Activated CD4-positive, alpha-beta T cell treated with anti-CD3 and anti-CD28 coated beads, Interleukin-2, amount 10 ng/mL, durations not matched to agents 7 days and 5 days (primary cell): ENCODE data around the gene HACE1. TPM values are rescaled to one million over a fixed set of nuclear protein-coding genes. Genes with fewer than 3 reads are reported as not detected.

Source experiments
- CTCF ChIA-PET: fragments of 350-600 bp; sonication (Branson Sonifier 250); formaldehyde crosslinking; loops from one replicate; lab custom pipeline; 2021; ENCODE audit warnings: antibody characterized with exemption; lab: Charles Lee
- POLR2A ChIA-PET: fragments of 350-600 bp; sonication (Branson Sonifier 250); formaldehyde crosslinking; loops from one replicate; lab custom pipeline; 2021; ENCODE audit warnings: antibody characterized with exemption; lab: Charles Lee
- DNase-seq: peaks from one replicate; pipeline ENCODE4 v3.0.0-alpha.2; 2020
- H3K27ac Mint-ChIP-seq: one replicate; pipeline ENCODE4 v1.8.0; 2021; ENCODE audit warnings: mild to moderate bottlenecking, moderate library complexity, mixed read lengths
- H3K27me3 Mint-ChIP-seq: one replicate; pipeline ENCODE4 v1.8.0; 2021; ENCODE audit warnings: mixed read lengths
- H3K36me3 Mint-ChIP-seq: one replicate; pipeline ENCODE4 v1.8.0; 2021; ENCODE audit warnings: low read depth, mixed read lengths
- H3K4me1 Mint-ChIP-seq: one replicate; pipeline ENCODE4 v1.8.0; 2021; ENCODE audit warnings: mixed read lengths
- H3K4me3 Mint-ChIP-seq: one replicate; pipeline ENCODE4 v1.8.0; 2021; ENCODE audit warnings: mild to moderate bottlenecking, moderate library complexity, mixed read lengths
- H3K9me3 Mint-ChIP-seq: one replicate; pipeline ENCODE4 v1.8.0; 2021; ENCODE audit warnings: mixed read lengths
- total RNA-seq, 2 experiments: library from RNA; stranded (reverse); gene quantifications; one replicate each; pipeline ENCODE4 v1.2.3, GENCODE V29; 2021

HACE1 gene
- total RNA-seq, 2 experiments from 2014 or later, result 11.9 to 13.1 TPM

DNA sequence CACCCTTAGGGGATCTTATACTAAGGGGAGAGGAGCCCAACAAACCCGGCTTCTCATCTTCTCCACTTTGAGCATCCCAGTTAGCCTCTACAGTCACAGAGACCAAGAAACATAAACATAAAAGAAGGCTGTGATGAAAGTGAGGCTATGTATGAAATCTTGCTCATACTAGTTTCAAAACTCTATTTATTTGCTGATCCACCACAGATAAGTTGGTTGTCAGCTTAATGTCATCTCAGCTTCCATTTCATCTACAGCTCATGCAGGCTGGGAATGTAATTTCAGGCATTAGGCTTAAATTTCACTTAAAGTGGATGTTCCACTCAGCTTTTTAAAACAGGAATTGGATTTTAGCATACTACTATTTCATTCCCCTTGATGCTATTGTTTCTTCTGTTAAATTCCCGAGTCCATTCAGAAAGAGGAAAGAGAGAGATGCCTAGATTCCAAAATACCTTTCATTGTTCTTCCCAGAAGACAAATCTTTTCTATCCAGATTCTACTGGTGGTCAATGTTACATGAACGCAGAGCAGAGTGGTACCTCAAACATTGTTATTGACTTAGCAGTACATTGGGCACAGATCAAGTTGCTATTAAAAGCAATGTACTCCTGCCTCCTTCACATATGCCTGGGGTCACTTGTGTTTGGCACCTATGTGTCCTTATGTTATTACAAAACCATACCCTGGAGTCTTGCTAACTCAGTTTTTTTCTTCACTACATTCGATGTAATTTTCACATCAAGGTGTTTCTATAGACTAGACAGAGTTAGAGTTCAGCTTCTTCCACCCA lies 149.0 kb downstream of the HACE1 start:
- H3K9me3 Mint-ChIP-seq, result peaks cover 10% of the 10 kb centered on the region

DNA sequence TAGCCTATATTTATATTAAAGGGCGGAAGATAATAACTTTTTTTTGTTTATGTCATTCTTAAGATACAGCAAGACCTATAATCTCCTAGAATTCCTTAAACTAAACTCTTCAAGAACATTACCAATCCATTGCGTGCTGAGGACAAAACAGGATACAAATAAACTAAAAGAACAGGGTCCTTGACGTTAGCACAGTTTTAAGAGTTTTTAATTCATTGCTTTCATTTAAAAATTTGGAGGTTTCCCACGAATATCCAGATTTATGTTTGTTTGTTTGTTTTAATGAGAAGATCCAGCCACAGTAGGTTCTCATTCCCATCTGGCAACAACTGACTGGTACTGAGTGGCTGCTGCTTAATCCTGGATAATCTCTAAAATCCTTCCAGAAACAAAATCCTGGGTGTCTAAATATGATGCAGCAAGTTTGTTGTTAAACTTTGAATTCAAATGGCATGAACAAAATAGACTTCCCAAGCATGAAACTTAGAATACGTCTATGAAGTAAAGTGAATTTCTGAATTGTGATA lies 153.7 kb downstream of the HACE1 start:
- H3K27ac Mint-ChIP-seq, result peak overlapping the region; percentile 52

More for the DNA sequence above, 149.0 kb downstream of the HACE1 start:
- H3K4me1 Mint-ChIP-seq, result peaks cover 8% of the 10 kb centered on the region
- CTCF ChIA-PET, result no interaction called here
- DNase-seq, result no peak
- no peaks in the 10 kb centered on the region for H3K27me3 Mint-ChIP-seq
- H3K36me3 Mint-ChIP-seq, result peaks cover 5% of the 10 kb centered on the region
- no peak overlapping the region for H3K4me3 Mint-ChIP-seq
- H3K27ac Mint-ChIP-seq, result no peak overlapping the region
- POLR2A ChIA-PET, result no interaction called here

GRCh38 chr6:104705095-104705707 lies 154.5 kb downstream of the HACE1 start:
- H3K4me1 Mint-ChIP-seq, result peaks cover 37% of the 10 kb centered on the region
- DNase-seq, result peak; percentile 65
- no peaks in the 10 kb centered on the region for H3K27me3 Mint-ChIP-seq
- H3K4me3 Mint-ChIP-seq, result peak overlapping the region; percentile 42
- H3K36me3 Mint-ChIP-seq, result peaks cover 7% of the 10 kb centered on the region
- H3K27ac Mint-ChIP-seq, result peak overlapping the region; percentile 70
- peaks cover 11% of the 10 kb centered on the region for H3K9me3 Mint-ChIP-seq
- POLR2A ChIA-PET, result no interaction called here
- CTCF ChIA-PET, result interaction anchor here (0.6 to 0.9 kb wide), 2 partner anchors 23 to 163 kb away, joined by 3 read pairs; no protein-coding TSS in a partner anchor

More for the DNA sequence above, 153.7 kb downstream of the HACE1 start:
- no peaks in the 10 kb centered on the region for H3K27me3 Mint-ChIP-seq
- POLR2A ChIA-PET, result no interaction called here
- peaks cover 37% of the 10 kb centered on the region for H3K4me1 Mint-ChIP-seq
- DNase-seq, result no peak
- peaks cover 7% of the 10 kb centered on the region for H3K36me3 Mint-ChIP-seq
- no peak overlapping the region for H3K4me3 Mint-ChIP-seq
- CTCF ChIA-PET, result interaction anchor here (0.6 to 0.9 kb wide), 2 partner anchors 22 to 162 kb away, joined by 3 read pairs; no protein-coding TSS in a partner anchor
- H3K9me3 Mint-ChIP-seq, result peaks cover 11% of the 10 kb centered on the region

GRCh38 chr6:104704191-104704590 lies 155.5 kb downstream of the HACE1 start:
- no peak overlapping the region for H3K27ac Mint-ChIP-seq

DNA sequence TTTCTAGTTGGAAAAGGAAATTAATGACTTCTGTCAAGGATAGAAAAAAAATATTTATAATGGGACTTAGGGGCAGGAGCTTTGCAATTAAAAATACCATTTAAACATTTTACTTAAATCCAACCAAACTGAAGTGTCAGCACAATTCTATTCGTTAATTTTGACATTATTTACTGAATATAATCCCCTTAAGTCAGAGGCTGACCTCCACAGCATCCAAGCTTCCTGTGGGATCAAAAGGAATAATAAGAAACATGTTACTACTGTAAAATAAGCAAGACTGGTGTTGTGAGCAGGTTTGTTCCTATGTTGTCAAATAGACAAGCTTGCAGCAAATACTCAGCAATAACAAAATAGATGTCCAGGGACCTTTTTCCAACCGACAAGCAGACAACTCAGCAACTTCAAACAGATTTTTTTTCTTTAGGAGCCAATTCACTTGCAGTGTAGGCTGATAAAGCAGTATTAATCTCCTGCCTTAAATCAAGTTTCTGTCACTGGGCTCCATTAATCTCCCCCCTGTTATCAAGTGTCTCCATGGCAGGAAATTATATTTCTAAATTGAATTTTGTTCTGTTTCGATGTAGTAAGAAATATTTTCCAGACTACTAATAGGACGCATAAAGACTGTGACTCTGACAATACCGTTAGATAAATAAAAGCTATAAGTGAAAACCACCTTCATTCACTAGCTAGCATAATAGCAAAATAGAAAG lies 157.4 kb downstream of the HACE1 start:
- Mint-ChIP-seq H3K4me1 (peaks cover 37% of the 10 kb centered on the region), H3K27me3 (no peaks in the 10 kb centered on the region), H3K36me3 (peaks cover 4% of the 10 kb centered on the region), H3K9me3 (peaks cover 2% of the 10 kb centered on the region), H3K4me3 (no peak overlapping the region), H3K27ac (no peak overlapping the region)
- ChIA-PET POLR2A (no interaction called here), CTCF (interaction anchor here (0.9 to 1.1 kb wide), 2 partner anchors 10 to 20 kb away, joined by 3 read pairs; no protein-coding TSS in a partner anchor)
- no peak for DNase-seq

More at GRCh38 chr6:104704191-104704590, 155.5 kb downstream of the HACE1 start:
- Mint-ChIP-seq H3K27me3 (no peaks in the 10 kb centered on the region), H3K36me3 (peaks cover 7% of the 10 kb centered on the region), H3K9me3 (peaks cover 7% of the 10 kb centered on the region), H3K4me1 (peaks cover 37% of the 10 kb centered on the region), H3K4me3 (no peak overlapping the region)
- DNase-seq, result no peak
- ChIA-PET POLR2A (no interaction called here), CTCF (no interaction called here)

DNA sequence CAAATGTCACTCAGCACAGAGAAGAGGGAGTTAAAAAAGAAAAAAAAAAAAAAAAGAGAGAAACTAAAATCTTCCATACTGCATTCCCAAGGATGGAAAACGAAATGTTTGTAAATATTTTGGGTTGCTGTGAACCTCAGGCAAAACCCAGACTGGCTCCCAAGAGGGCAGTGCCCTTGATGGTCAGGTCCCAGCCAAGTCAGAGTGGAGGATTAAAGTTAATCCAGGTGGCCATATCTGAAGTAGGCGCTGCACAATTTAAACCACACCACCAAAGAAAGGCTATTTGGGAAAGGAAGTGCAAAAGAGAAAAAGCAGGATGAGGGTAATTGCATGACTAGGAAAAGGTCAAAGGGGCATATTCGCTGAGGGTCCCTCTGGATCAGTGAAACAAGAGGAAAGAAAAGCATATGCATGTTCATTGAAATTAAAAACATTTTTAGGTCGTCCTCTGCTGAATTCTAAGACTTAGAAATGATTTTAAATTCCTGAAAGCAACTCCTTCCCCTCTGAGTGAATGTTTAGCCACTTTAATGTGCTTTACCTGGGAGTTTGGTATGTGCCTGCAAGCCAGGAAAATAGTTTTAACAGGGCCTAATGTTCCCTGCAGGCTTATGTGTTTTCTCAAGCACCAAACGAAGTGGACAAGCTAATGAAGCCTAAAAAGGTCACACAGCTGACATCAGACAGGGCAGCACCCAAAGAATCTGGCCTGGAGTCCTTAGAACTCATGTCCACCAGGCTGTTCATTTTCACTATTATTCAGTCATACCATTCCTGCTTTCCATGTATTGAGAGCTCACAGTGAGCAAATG lies 159.1 kb downstream of the HACE1 start:
- POLR2A ChIA-PET, result no interaction called here
- DNase-seq, result no peak
- CTCF ChIA-PET, result interaction anchor here (0.6 to 1.5 kb wide), 2 partner anchors 15 to 377 kb away, joined by 3 read pairs; no protein-coding TSS in a partner anchor
- Mint-ChIP-seq H3K27ac (no peak overlapping the region), H3K4me1 (peaks cover 28% of the 10 kb centered on the region), H3K27me3 (no peaks in the 10 kb centered on the region), H3K4me3 (no peak overlapping the region), H3K9me3 (peaks cover 2% of the 10 kb centered on the region), H3K36me3 (no peaks in the 10 kb centered on the region)

DNA sequence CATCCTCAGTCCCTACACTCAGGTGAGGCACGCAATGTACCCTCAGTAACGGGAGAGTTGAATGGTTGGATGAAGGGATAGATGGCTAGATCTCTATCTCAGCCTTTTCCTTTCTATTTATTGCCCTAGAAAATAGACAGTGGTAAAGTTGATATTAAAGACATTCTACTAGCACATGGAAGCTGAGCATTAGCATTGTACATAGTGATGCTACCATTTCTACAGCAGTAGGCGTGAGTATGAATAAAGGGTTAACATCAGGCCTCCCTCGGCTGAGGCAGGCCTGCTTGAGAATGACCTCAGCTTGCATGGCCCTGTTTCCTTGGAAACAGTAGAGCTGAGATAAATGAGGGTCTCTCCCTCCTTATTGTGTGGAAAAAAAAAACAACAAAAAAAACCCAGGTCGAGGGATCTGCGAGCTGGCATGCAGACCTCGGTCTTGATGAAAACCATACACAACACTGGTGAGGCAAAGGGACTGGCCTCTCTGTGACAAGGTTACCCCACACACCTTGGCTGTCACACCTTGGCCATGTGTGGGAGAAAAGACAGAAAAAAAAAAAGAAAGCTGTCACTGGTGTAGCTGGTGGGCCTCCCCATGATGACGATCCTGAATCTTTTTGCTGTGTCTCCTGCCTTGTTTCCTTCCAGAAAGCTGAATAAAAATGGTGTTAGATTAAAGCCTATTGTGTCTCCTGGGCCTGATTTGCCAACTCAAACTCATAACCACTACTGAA lies 160.0 kb downstream of the HACE1 start:
- ChIA-PET POLR2A (no interaction called here), CTCF (interaction anchor here (0.6 to 1.5 kb wide), 2 partner anchors 15 to 378 kb away, joined by 3 read pairs; no protein-coding TSS in a partner anchor)
- Mint-ChIP-seq H3K4me1 (peaks cover 22% of the 10 kb centered on the region), H3K36me3 (no peaks in the 10 kb centered on the region), H3K9me3 (peaks cover 5% of the 10 kb centered on the region), H3K27ac (no peak overlapping the region), H3K27me3 (no peaks in the 10 kb centered on the region), H3K4me3 (no peak overlapping the region)
- DNase-seq, result no peak

DNA sequence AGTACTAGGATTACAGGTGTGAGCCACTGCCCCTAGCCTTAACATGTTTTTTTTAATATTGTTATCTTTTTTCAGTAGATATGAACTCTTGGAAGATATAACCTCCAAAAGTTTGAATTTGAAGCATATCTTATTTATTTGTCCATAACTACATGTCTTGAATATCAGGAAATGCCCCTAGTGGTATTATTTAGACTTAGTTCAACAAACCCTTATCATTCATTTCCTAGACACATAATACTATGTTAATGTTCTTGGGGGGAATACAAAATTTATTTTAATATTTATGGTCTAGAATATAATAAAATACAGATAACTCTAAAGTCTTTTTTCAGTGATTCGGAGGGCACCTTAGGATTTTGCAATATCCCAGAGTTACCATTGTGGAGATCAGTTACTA lies 160.7 kb downstream of the HACE1 start:
- ChIA-PET POLR2A (no interaction called here), CTCF (no interaction called here)
- Mint-ChIP-seq H3K4me1 (peaks cover 17% of the 10 kb centered on the region), H3K4me3 (no peak overlapping the region), H3K27me3 (no peaks in the 10 kb centered on the region), H3K36me3 (no peaks in the 10 kb centered on the region), H3K9me3 (peaks cover 5% of the 10 kb centered on the region), H3K27ac (no peak overlapping the region)
- DNase-seq, result no peak

DNA sequence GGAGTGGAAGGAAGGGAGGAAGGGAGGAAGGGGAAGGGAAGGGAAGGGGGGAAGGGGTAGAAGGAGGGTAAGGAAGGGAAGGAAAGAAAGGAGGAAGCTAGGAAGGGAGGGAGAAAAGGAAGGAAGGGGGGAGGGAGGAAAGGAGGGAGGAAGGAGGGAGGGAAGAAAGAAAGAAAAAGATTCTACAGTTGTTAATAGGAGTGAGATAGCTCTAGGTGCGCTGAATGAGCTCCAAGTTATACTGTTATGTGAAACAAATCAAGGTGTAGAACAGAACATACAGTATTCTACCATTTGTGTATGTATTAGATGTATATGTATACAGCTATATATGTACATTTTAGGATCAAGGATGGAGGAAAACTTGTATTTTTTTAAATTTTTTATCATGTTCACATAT lies 167.7 kb downstream of the HACE1 start:
- Mint-ChIP-seq H3K36me3 (no peaks in the 10 kb centered on the region), H3K4me3 (no peak overlapping the region), H3K4me1 (peaks cover 16% of the 10 kb centered on the region), H3K27me3 (no peaks in the 10 kb centered on the region), H3K9me3 (peaks cover 2% of the 10 kb centered on the region), H3K27ac (no peak overlapping the region)
- ChIA-PET CTCF (interaction anchor here (1.0 kb wide), 1 partner anchor 10 kb away, joined by 3 read pairs; no protein-coding TSS in a partner anchor), POLR2A (no interaction called here)
- DNase-seq, result no peak

DNA sequence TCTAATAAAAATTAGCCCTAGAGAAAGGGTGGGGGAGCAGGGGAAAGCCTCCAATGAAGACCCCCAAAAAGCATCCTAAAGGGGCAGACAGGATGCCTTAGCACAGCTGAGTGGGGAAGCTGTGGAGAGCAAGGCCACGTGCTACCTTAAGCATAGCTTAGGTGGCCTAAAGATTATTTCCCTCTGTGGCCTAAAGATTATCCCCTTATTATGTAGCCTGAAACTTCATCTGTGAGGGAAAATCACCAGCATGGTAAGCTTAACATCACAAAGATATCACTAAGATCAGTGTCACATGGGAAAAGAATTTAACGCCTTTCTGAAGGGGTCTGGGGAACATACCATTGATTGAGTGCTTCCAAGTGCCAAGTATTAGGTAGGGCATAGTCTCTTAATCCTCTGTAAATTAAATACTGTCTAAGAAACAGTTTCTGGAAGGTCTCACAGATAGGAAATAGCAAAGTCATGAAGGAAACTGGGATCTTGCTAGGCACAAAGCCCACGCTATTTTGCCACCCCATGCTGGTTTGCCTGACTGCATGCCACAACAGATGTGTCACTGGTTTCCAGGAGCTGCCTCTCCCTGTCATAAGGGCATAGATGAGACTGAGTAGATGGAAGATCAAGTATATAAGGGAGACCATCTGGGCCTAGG lies 170.0 kb downstream of the HACE1 start:
- H3K9me3 Mint-ChIP-seq, result no peaks in the 10 kb centered on the region
- ChIA-PET POLR2A (no interaction called here), CTCF (interaction anchor here (1.4 kb wide), 1 partner anchor 111 kb away, joined by 3 read pairs; no protein-coding TSS in a partner anchor)
- no peaks in the 10 kb centered on the region for H3K36me3 Mint-ChIP-seq
- H3K27me3 Mint-ChIP-seq, result no peaks in the 10 kb centered on the region
- H3K4me3 Mint-ChIP-seq, result no peak overlapping the region
- no peak for DNase-seq
- H3K4me1 Mint-ChIP-seq, result peaks cover 13% of the 10 kb centered on the region
- H3K27ac Mint-ChIP-seq, result no peak overlapping the region
